Natural killer cell (primary cell): ENCODE results near the gene CEP152. TPM values are rescaled to one million over a fixed set of nuclear protein-coding genes. Genes with fewer than 3 reads are reported as not detected.

Experiments used
- ATAC-seq, 3 donors: fragments of 150-1000 bp in 2 of 3; fragments of 200-7000 bp in 1 of 3; cut with Tn5 transposase; 1 replicate in 1 of 3; 2 replicates in 2 of 3; pipeline ENCODE4 v1.10.0; 2021; ENCODE audit warnings: mild to moderate bottlenecking in 2 of 3, moderate library complexity in 2 of 3
- DNase-seq, 2 donors: peaks; one replicate each; pipeline versions ENCODE4 v3.0.0 to v3.0.0-alpha.2; 2013 to 2021; ENCODE audit warnings: mixed read lengths in 1 of 2
- H3K27ac ChIP-seq: one replicate; pipeline ENCODE4 v1.5.1; 2013; ENCODE audit warnings: mild to moderate bottlenecking, low read length
- H3K27me3 ChIP-seq: one replicate; pipeline ENCODE4 v1.6.1; 2013; ENCODE audit warnings: low read length; ENCODE audit not compliant: control insufficient read depth, insufficient read depth
- H3K36me3 ChIP-seq: one replicate; pipeline ENCODE4 v1.6.1; 2013; ENCODE audit warnings: low read length; ENCODE audit not compliant: control insufficient read depth, insufficient read depth
- H3K4me1 ChIP-seq: one replicate; pipeline ENCODE4 v1.6.1; 2013; ENCODE audit warnings: low read length; ENCODE audit not compliant: control insufficient read depth, insufficient read depth
- H3K4me3 ChIP-seq: one replicate; pipeline ENCODE4 v1.5.1; 2013; ENCODE audit warnings: low read length
- H3K9me3 ChIP-seq: one replicate; pipeline ENCODE4 v1.6.1; 2013; ENCODE audit warnings: low read length; ENCODE audit not compliant: control insufficient read depth, insufficient read depth
- H3K27ac Mint-ChIP-seq, 2 donors: one replicate each; pipeline ENCODE4 v1.8.0; 2022; ENCODE audit warnings: mild to moderate bottlenecking in 2 of 2, mixed read lengths in 2 of 2, moderate library complexity in 1 of 2
- H3K27me3 Mint-ChIP-seq, 2 donors: one replicate each; pipeline ENCODE4 v1.8.0; 2022; ENCODE audit warnings: low read depth in 2 of 2, mixed read lengths in 2 of 2
- H3K36me3 Mint-ChIP-seq: one replicate; pipeline ENCODE4 v1.8.0; 2022; ENCODE audit warnings: mixed read lengths
- H3K4me1 Mint-ChIP-seq, 2 donors: one replicate each; pipeline ENCODE4 v1.8.0; 2022; ENCODE audit warnings: mixed read lengths in 2 of 2
- H3K4me3 Mint-ChIP-seq: one replicate; pipeline ENCODE4 v1.8.0; 2022; ENCODE audit warnings: mild to moderate bottlenecking, moderate library complexity, mixed read lengths
- H3K9me3 Mint-ChIP-seq, 2 donors: one replicate each; pipeline ENCODE4 v1.8.0; 2022; ENCODE audit warnings: mixed read lengths in 2 of 2
- CTCF ChIP-seq: fragments of 200-600 bp; IDR thresholded peaks from one replicate; pipeline ENCODE4 v1.8.0; 2022; ENCODE audit warnings: antibody characterized with exemption
- WGBS: methylation state at CpG from one replicate; pipeline ENCODE4 v1.1.7; 2013; ENCODE audit warnings: missing lambda C conversion rate; ENCODE audit not compliant: insufficient coverage; 5-methylcytosine and 5-hydroxymethylcytosine counted together
- intact Hi-C: fragments of 100-400 bp; cut with micrococcal nuclease; formaldehyde crosslinking; loops from one replicate; pipeline ENCODE4 v1.14.2; 2022
- total RNA-seq, 4 donors: library from RNA; stranded (reverse); fragments of 120-200 nt in 1 of 4; gene quantifications; one replicate each; pipeline versions ENCODE4 v1.2.3 to v1.2.4, GENCODE V29; 2013 to 2022

CEP152 gene
- total RNA-seq, 3 donors from 2014 or later (not counting 1 experiment from before 2014, with no cell fraction given): 7.2 to 11.4 (median 9.2) TPM

DNA sequence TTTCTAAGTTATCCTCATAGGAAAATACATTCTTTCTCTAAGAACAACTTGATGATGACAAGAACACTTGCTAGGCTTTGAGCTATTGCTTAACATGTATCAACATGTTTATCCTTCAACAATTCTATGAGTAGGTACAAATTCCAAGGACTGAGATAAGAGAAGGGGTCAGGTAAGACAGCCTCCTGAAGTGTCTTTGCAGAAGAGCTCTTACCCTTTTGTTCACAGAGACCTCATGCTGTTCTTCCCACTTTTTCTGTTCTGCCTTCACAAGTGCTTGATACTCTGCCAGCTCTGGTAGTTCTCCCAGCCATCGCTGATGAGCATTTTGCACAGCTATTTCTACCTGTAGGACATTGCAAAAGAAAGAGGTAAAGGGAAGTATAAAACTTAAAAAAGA lies 50.9 kb downstream of the CEP152 start:
- Histone ChIP-seq H3K36me3 (peaks cover 15% of the 10 kb centered on the region), H3K27ac (no peak overlapping the region), H3K9me3 (no peaks in the 10 kb centered on the region), H3K27me3 (no peaks in the 10 kb centered on the region), H3K4me3 (no peak overlapping the region), H3K4me1 (no peaks in the 10 kb centered on the region)
- H3K4me1 Mint-ChIP-seq: no peaks in the 10 kb centered on the region
- intact Hi-C loops: no loop called here
- TF ChIP-seq CTCF: no peak
- no CpG with 5 or more reads among the region's 1 CpG for WGBS
- H3K36me3 Mint-ChIP-seq: peaks cover 19% of the 10 kb centered on the region
- ATAC-seq (no peak), DNase-seq (no peak)
- H3K27ac Mint-ChIP-seq: no peak overlapping the region
- H3K27me3 Mint-ChIP-seq: no peaks in the 10 kb centered on the region
- H3K4me3 Mint-ChIP-seq: no peak overlapping the region
- H3K9me3 Mint-ChIP-seq: no peaks in the 10 kb centered on the region

DNA sequence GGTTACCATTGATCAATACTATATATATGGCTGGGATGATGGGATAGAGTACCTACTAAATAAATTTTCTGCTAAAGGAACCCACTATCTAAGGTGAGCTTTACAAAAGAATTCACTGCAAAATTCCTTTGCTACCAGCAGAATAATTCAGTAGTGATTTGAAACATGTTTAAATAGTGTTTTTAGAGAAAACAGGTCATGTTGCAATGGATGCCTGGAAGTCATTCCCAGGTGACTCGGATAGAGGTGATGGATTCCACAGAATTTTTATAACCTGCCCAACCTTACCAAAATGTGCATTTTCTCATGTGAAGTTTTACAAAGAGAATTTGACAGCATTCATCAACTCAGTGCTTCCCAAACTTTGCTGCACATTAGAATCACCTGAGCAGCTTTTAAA lies 53.2 kb downstream of the CEP152 start:
- Mint-ChIP-seq H3K27ac (no peak overlapping the region), H3K4me3 (no peak overlapping the region), H3K36me3 (peaks cover 9% of the 10 kb centered on the region), H3K9me3 (no peaks in the 10 kb centered on the region), H3K27me3 (no peaks in the 10 kb centered on the region), H3K4me1 (no peaks in the 10 kb centered on the region)
- no peak overlapping the region for H3K4me3 ChIP-seq
- intact Hi-C loops: no loop called here
- 100% methylated on average over 1 of the region's 1 CpG for WGBS
- H3K36me3 ChIP-seq: peaks cover 7% of the 10 kb centered on the region
- ATAC-seq (no peak), DNase-seq (no peak)
- H3K9me3 ChIP-seq: no peaks in the 10 kb centered on the region
- no peaks in the 10 kb centered on the region for H3K4me1 ChIP-seq
- no peak overlapping the region for H3K27ac ChIP-seq
- TF ChIP-seq CTCF: no peak
- H3K27me3 ChIP-seq: no peaks in the 10 kb centered on the region

DNA sequence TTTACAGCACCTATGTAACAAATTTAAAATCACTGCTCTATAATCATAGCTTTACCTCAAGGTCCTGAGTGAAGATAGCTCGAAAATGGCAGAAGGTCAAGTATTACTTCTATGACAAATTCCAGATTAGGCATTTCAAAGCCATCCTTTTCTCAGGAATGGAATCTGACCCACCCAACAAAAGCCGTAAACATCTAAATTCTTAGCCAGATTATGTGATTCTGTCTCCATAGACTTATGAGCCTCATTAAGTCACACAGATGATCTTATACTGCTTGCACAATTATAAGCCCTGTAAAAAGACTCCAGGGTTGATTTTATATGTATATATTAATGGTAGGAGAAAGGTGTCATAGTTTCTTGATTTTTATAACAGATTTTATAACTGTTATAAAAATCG lies 56.9 kb downstream of the CEP152 start:
- Mint-ChIP-seq H3K27me3 (no peaks in the 10 kb centered on the region), H3K27ac (no peak overlapping the region)
- 96% methylated on average over 2 of the region's 3 CpGs for WGBS

More for the DNA sequence above, 56.9 kb downstream of the CEP152 start:
- H3K4me1 ChIP-seq: no peaks in the 10 kb centered on the region
- H3K4me3 ChIP-seq: no peak overlapping the region
- no peaks in the 10 kb centered on the region for H3K27me3 ChIP-seq
- no peak overlapping the region for H3K27ac ChIP-seq
- Mint-ChIP-seq H3K4me3 (no peak overlapping the region), H3K36me3 (peaks cover 16% of the 10 kb centered on the region), H3K4me1 (no peaks in the 10 kb centered on the region), H3K9me3 (no peaks in the 10 kb centered on the region)
- H3K9me3 ChIP-seq: no peaks in the 10 kb centered on the region
- TF ChIP-seq CTCF: no peak
- ATAC-seq (no peak), DNase-seq (no peak)
- intact Hi-C loops: no loop called here
- H3K36me3 ChIP-seq: peaks cover 4% of the 10 kb centered on the region
